HCT116 (cell line): ENCODE data around the gene KLK11. TPM values are rescaled to one million over a fixed set of nuclear protein-coding genes. Genes with fewer than 3 reads are reported as not detected.

Source experiments
- ATAC-seq: fragments of 200-7000 bp; cut with Tn5 transposase; 2 replicates; pipeline ENCODE4 v1.9.1; 2020; ENCODE audit warnings: mild to moderate bottlenecking, moderate library complexity
- BruUV-seq: library from RNA; stranded (reverse); fragments of 400-500 nt; replicated peaks from 2 replicates; lab custom pipeline; 2021; lab: Mats Ljungman, UMichigan
- CTCF ChIA-PET: fragments of 300-600 bp; sonication (Branson Sonifier 250); formaldehyde crosslinking; loops from one replicate; lab custom pipeline; 2021; ENCODE audit warnings: antibody characterized with exemption; lab: Charles Lee
- POLR2A ChIA-PET: fragments of 300-600, 350-600 bp; sonication (Branson Sonifier 250); formaldehyde crosslinking; loops from one replicate; lab custom pipeline; 2021; ENCODE audit warnings: antibody characterized with exemption; lab: Charles Lee
- RAD21 ChIA-PET, 2 experiments: fragments of 300-600 bp; sonication (Branson Sonifier 250); formaldehyde crosslinking; loops; one replicate each; lab custom pipeline; 2023; ENCODE audit warnings: low total read pairs in 2 of 2; ENCODE audit not compliant: uncharacterized antibody in 2 of 2, unreplicated experiment in 2 of 2, low non-redundant PET in 1 of 2; lab: Charles Lee
- DNase-seq: peaks from one replicate; pipeline ENCODE4 v3.0.0-alpha.2; 2010; ENCODE audit warnings: low read depth, low spot score
- H2AFZ ChIP-seq: fragments of 200-600 bp; shearing (Covaris generic), sonication (generic); 2 replicates; pipeline ENCODE4 v1.6.1; 2017; ENCODE audit warnings: low read depth, mixed run types, mixed read lengths, antibody characterized with exemption, low read length; ENCODE audit not compliant: poor library complexity, severe bottlenecking
- H3K27ac ChIP-seq: 2 replicates; pipeline ENCODE4 v1.5.1; 2012; ENCODE audit warnings: low read depth, low read length
- H3K27me3 ChIP-seq: fragments of 200-600 bp; sonication (generic); 2 replicates; pipeline ENCODE4 v1.6.1; 2016; ENCODE audit warnings: mixed run types, low read length, mixed read lengths; ENCODE audit not compliant: insufficient read depth
- H3K36me3 ChIP-seq, 2 experiments: fragments of 200-500 bp in 1 of 2; fragments of 200-600 bp in 1 of 2; sonication (Bioruptor generic) in 1 of 2; sonication (generic) in 1 of 2; 2 replicates each; pipeline versions ENCODE4 v1.5.1 to v1.6.1; 2014 to 2016; ENCODE audit warnings: low read length in 2 of 2, inconsistent platforms in 1 of 2, mixed read lengths in 1 of 2, mixed run types in 1 of 2; ENCODE audit not compliant: insufficient read depth in 2 of 2, control insufficient read depth in 1 of 2
- H3K4me1 ChIP-seq, 2 experiments: fragments of 200-600 bp in 1 of 2; sonication (generic) in 1 of 2; 2 replicates each; pipeline versions ENCODE4 v1.5.1 to v1.6.1; 2012 to 2017; ENCODE audit warnings: low read length in 2 of 2, inconsistent platforms in 1 of 2, mild to moderate bottlenecking in 1 of 2, mixed read lengths in 1 of 2, mixed run types in 1 of 2, moderate library complexity in 1 of 2; ENCODE audit not compliant: insufficient read depth in 2 of 2, control insufficient read depth in 1 of 2
- H3K4me2 ChIP-seq: fragments of 200-600 bp; sonication (generic); 2 replicates; pipeline ENCODE4 v1.6.1; 2017; ENCODE audit warnings: mixed run types, low read length, mixed read lengths
- H3K4me3 ChIP-seq, 2 experiments: fragments of 200-600 bp in 1 of 2; sonication (generic) in 1 of 2; replicated peaks in 1 of 2; 2 replicates each; pipeline ENCODE4 v1.5.1; 2011 to 2016; ENCODE audit warnings: low read length in 2 of 2, control low read depth in 1 of 2, low read depth in 1 of 2, mild to moderate bottlenecking in 1 of 2, mixed read lengths in 1 of 2, mixed run types in 1 of 2
- H3K79me2 ChIP-seq: fragments of 200-600 bp; sonication (generic); 2 replicates; pipeline ENCODE4 v1.6.1; 2017; ENCODE audit warnings: mild to moderate bottlenecking, mixed run types, low read length, moderate library complexity, mixed read lengths; ENCODE audit not compliant: insufficient read depth
- H3K9ac ChIP-seq: fragments of 200-600 bp; sonication (generic); 2 replicates; pipeline ENCODE4 v1.6.1; 2016; ENCODE audit warnings: low read length, mixed read lengths
- H3K9me2 ChIP-seq: fragments of 200-600 bp; sonication (generic), shearing (Covaris generic); 2 replicates; pipeline ENCODE4 v1.6.1; 2017; ENCODE audit warnings: mixed run types, mild to moderate bottlenecking, moderate library complexity; ENCODE audit not compliant: insufficient read depth
- H3K9me3 ChIP-seq, 2 experiments: fragments of 200-500 bp in 1 of 2; fragments of 200-600 bp in 1 of 2; sonication (Bioruptor generic) in 1 of 2; sonication (generic) in 1 of 2; 2 replicates each; pipeline ENCODE4 v1.6.1; 2014 to 2017; ENCODE audit warnings: low read length in 2 of 2, mixed read lengths in 2 of 2, inconsistent platforms in 1 of 2, low read depth in 1 of 2, mild to moderate bottlenecking in 1 of 2, mixed run types in 1 of 2, moderate library complexity in 1 of 2; ENCODE audit not compliant: control insufficient read depth in 1 of 2, insufficient read depth in 1 of 2
- H4K20me1 ChIP-seq: fragments of 200-600 bp; sonication (generic), shearing (Covaris generic); 2 replicates; pipeline ENCODE4 v1.6.1; 2017; ENCODE audit warnings: mixed run types, mild to moderate bottlenecking, moderate library complexity; ENCODE audit not compliant: insufficient read depth
- ELF1 ChIP-seq: IDR thresholded peaks from 2 replicates; pipeline ENCODE4 v1.6.1; 2012; ENCODE audit warnings: low read depth, borderline replicate concordance
- EZH2 ChIP-seq: fragments of 200-600 bp; sonication (generic); IDR thresholded peaks from 2 replicates; pipeline ENCODE4 v1.6.1; 2017; ENCODE audit warnings: antibody characterized with exemption, mixed run types
- JUND ChIP-seq: IDR thresholded peaks from 2 replicates; pipeline ENCODE4 v1.6.1; 2012
- POLR2A ChIP-seq: IDR thresholded peaks from 2 replicates; pipeline ENCODE4 v1.7.0; 2011; ENCODE audit warnings: borderline replicate concordance; ENCODE audit not compliant: insufficient read depth, insufficient read length; ENCODE audit errors: extremely low read depth
- RAD21 ChIP-seq: IDR thresholded peaks from 2 replicates; pipeline ENCODE4 v1.6.1; 2012; ENCODE audit warnings: low read depth, mild to moderate bottlenecking
- SRF ChIP-seq: IDR thresholded peaks from 2 replicates; pipeline ENCODE4 v1.6.1; 2012; ENCODE audit warnings: low read depth
- intact Hi-C: fragments of 100-400 bp; cut with micrococcal nuclease; formaldehyde crosslinking; loops from 2 replicates; pipeline ENCODE4 v1.10.0; 2022
- total RNA-seq: library from RNA; stranded (reverse); gene quantifications from one replicate; pipeline ENCODE4 v1.2.1, GENCODE V29; 2021; ENCODE audit not compliant: unreplicated experiment
- TF ChIP-seq, protein P1 (sequence below): IDR thresholded peaks from 2 replicates; pipeline ENCODE4 v1.6.1; 2011; ENCODE audit warnings: mild to moderate bottlenecking, low read length, moderate library complexity; ENCODE audit not compliant: insufficient replicate concordance; ENCODE audit errors: extremely low read depth

The KLK11 gene
- total RNA-seq, 1 experiment from 2014 or later, result not detected

DNA sequence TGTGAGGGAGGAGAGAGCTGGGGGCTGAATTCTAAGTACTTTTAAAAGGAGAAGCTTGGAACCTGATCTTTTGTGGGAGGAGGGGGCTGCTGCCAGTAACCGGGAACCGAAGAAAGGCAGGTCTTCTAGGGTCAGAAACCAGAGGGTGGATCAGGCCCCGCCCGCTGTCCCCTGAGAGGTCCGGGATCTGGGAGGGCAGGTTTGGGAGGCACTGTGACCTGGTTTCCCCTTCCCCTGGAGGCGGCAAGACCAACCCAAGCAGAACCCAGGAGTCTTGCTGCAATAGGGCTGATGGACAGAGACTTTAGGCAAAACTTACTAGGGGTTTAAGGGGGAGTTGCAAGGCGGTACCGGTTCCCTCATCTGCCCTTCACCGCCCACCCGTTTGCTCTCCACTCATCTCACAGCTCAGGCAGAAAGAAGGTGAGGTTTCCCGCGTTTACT lies 24.3 kb downstream of the KLK11 start:
- intact Hi-C loops, result loop anchor here (5.0 kb wide), 1 partner anchor 35 kb away; the partner anchor contains the start of gene KLK6
- peak overlapping the region; percentile 100 for H3K4me2 ChIP-seq
- POLR2A ChIA-PET, result interaction anchor here (0.7 to 2.6 kb wide), 8 partner anchors 9 to 68 kb away, joined by 3 to 49 read pairs (median 4); partner anchors contain the start of genes KLK10 and KLK6
- RAD21 ChIA-PET, result interaction anchor here in 1 of 2 experiments (1.1 to 2.1 kb wide), 2 partner anchors 15 to 66 kb away, joined by 4 to 14 read pairs; no protein-coding TSS in a partner anchor
- CTCF ChIA-PET, result interaction anchor here (0.7 to 3.4 kb wide), 9 partner anchors 16 to 332 kb away, joined by 3 to 71 read pairs (median 4); partner anchors contain the start of gene KLK10
- no peak overlapping the region for H2AFZ ChIP-seq
- no peaks in the 10 kb centered on the region for H4K20me1 ChIP-seq
- H3K36me3 ChIP-seq, result peaks cover 0 to 6% of the 10 kb centered on the region in 2 experiments; a peak in 1 of 4 replicates
- peak overlapping the region; percentile 91 for H3K9ac ChIP-seq
- no peaks in the 10 kb centered on the region for H3K9me2 ChIP-seq
- peaks cover 16 to 36% of the 10 kb centered on the region in 2 experiments for H3K4me1 ChIP-seq
- peak overlapping the region; percentile 77 for H3K27ac ChIP-seq
- no peaks in the 10 kb centered on the region for H3K27me3 ChIP-seq
- TF ChIP-seq JUND (no peak), SRF (no peak), POLR2A (no peak), EZH2 (no peak), RAD21 (no peak), ELF1 (no peak)
- TF ChIP-seq, protein P1, sequence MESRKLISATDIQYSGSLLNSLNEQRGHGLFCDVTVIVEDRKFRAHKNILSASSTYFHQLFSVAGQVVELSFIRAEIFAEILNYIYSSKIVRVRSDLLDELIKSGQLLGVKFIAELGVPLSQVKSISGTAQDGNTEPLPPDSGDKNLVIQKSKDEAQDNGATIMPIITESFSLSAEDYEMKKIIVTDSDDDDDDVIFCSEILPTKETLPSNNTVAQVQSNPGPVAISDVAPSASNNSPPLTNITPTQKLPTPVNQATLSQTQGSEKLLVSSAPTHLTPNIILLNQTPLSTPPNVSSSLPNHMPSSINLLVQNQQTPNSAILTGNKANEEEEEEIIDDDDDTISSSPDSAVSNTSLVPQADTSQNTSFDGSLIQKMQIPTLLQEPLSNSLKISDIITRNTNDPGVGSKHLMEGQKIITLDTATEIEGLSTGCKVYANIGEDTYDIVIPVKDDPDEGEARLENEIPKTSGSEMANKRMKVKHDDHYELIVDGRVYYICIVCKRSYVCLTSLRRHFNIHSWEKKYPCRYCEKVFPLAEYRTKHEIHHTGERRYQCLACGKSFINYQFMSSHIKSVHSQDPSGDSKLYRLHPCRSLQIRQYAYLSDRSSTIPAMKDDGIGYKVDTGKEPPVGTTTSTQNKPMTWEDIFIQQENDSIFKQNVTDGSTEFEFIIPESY, result no peak
- TF ChIP-seq, all 23 proteins: peak for 0
- no peak for DNase-seq
- peak overlapping the region; percentile 78 to 88 for H3K4me3 ChIP-seq
- H3K79me2 ChIP-seq, result peaks cover 11% of the 10 kb centered on the region; the same call in 1 of the 2 replicates
- ATAC-seq, result peak; percentile 25
- BruUV-seq, result TSS peak; percentile 66
- no peaks in the 10 kb centered on the region for H3K9me3 ChIP-seq
